ENCODE data around the gene BAZ2B. TPM values are rescaled to one million over a fixed set of nuclear protein-coding genes. Genes with fewer than 3 reads are reported as not detected.
A peak's percentile ranks its signal among the peaks of the same experiment; 100 is the strongest.

The BAZ2B gene
- total and polyA plus RNA-seq, 12 donors = 6.8 to 57.2 (median 44.9) TPM

DNA sequence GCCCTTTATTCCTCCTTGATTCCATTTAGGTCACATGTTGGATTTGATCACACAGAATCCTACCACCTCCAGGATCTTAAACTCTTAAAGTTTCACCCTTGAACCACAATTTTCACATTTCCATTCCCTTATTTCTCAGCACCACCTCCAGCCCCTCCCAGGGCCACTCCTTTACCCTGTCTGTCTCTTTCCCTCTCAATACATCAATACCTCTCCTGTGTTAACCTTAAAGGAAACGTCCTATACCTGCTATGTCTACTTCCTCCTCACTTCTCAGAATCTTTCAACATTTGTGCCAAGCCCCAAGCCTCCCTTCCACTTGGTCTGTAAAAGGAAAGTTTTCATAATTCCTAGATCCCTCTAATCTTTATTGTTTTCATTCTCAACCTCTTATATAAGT, 158.8 kb downstream of the BAZ2B start:
- TF ChIP-seq, protein P1, sequence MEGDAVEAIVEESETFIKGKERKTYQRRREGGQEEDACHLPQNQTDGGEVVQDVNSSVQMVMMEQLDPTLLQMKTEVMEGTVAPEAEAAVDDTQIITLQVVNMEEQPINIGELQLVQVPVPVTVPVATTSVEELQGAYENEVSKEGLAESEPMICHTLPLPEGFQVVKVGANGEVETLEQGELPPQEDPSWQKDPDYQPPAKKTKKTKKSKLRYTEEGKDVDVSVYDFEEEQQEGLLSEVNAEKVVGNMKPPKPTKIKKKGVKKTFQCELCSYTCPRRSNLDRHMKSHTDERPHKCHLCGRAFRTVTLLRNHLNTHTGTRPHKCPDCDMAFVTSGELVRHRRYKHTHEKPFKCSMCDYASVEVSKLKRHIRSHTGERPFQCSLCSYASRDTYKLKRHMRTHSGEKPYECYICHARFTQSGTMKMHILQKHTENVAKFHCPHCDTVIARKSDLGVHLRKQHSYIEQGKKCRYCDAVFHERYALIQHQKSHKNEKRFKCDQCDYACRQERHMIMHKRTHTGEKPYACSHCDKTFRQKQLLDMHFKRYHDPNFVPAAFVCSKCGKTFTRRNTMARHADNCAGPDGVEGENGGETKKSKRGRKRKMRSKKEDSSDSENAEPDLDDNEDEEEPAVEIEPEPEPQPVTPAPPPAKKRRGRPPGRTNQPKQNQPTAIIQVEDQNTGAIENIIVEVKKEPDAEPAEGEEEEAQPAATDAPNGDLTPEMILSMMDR (IDR thresholded peaks at IDR 0.05) = no peak
- Histone ChIP-seq H3K4me3 (no peak overlapping the region), H3K4me1 (peaks cover 0 to 50% (median 36%) of the 10 kb centered on the region in 9 donors), H3K36me3 (peaks cover 0 to 12% (median 0%) of the 10 kb centered on the region in 9 donors), H3K27ac (no peak overlapping the region), H3K27me3 (no peaks in the 10 kb centered on the region), H3K9me3 (no peaks in the 10 kb centered on the region)
- DNase-seq (no peak), ATAC-seq (peak in 1 of 8 donors; percentile 21)
- intact Hi-C loops (cut with DNase I) = loop anchor here in 1 of 10 donors (10.0 kb wide), 1 partner anchor 157 kb away; the partner anchor contains the start of gene BAZ2B
- 60 to 70% methylated on average over 1 of the region's 1 CpG for WGBS, 2 donors

GRCh38 chr2:159456500-159457426, 159.6 kb downstream of the BAZ2B start:
- no peak overlapping the region for H3K4me3 ChIP-seq
- H3K36me3 ChIP-seq = peaks cover 0 to 18% (median 0%) of the 10 kb centered on the region in 9 donors
- H3K27me3 ChIP-seq = no peaks in the 10 kb centered on the region
- H3K27ac ChIP-seq = no peak overlapping the region
- 35 to 37% methylated on average over 5 of the region's 5 CpGs for WGBS, 2 donors
- ATAC-seq = peak in 1 of 8 donors; percentile 35
- H3K9me3 ChIP-seq = no peaks in the 10 kb centered on the region
- TF ChIP-seq, protein P1 (IDR thresholded peaks at IDR 0.05) = no peak
- intact Hi-C loops (cut with DNase I) = loop anchor here in 1 of 10 donors (10.0 kb wide), 1 partner anchor 158 kb away; the partner anchor contains the start of gene BAZ2B
- peaks cover 0 to 50% (median 36%) of the 10 kb centered on the region in 9 donors for H3K4me1 ChIP-seq
- no peak for DNase-seq

DNA sequence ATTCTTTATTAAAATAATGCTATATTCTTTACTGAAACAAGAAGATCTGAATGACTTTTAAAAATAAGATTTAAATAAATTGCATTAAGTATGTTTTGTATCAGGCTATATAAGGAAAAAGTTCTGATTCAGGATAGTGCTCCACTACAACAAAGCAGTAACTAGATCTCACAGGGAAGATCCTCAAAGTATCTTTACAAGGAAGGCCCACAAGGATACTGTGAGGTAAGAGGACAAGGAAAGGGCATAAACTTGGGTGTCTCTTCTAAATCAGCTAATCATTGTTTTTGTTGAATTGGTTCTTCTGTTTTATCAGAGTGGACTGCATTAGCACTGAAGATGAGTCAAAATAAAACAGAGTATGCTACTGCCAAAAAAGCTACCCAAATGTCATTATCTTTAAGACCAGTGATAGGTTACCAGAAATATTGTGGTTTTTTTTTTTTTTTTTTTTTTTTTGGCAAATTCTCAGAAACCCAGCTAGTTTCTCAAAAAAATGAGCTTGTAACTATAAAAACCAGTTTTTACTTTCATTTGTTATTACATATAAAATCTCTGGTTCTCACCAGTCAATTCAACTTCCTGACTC, 160.9 kb downstream of the BAZ2B start:
- intact Hi-C loops (cut with DNase I) = loop anchor here in 1 of 10 donors (10.0 kb wide), 1 partner anchor 159 kb away; the partner anchor contains the start of gene BAZ2B
- Histone ChIP-seq H3K27ac (no peak overlapping the region), H3K4me3 (no peak overlapping the region), H3K36me3 (peaks cover 0 to 18% (median 0%) of the 10 kb centered on the region in 9 donors), H3K4me1 (peaks cover 0 to 51% (median 36%) of the 10 kb centered on the region in 9 donors), H3K27me3 (no peaks in the 10 kb centered on the region), H3K9me3 (no peaks in the 10 kb centered on the region)
- no peak for ATAC-seq
- no peak for DNase-seq
- TF ChIP-seq, protein P1 (IDR thresholded peaks at IDR 0.05) = no peak

GRCh38 chr2:159454185-159454584, 162.2 kb downstream of the BAZ2B start:
- ATAC-seq (peak in 2 of 8 donors; percentile 26 to 33), DNase-seq (no peak)
- TF ChIP-seq, protein P1 (IDR thresholded peaks at IDR 0.05) = no peak
- peaks cover 0 to 54% (median 36%) of the 10 kb centered on the region in 9 donors for H3K4me1 ChIP-seq
- H3K27ac ChIP-seq = no peak overlapping the region
- peaks cover 0 to 18% (median 0%) of the 10 kb centered on the region in 9 donors for H3K36me3 ChIP-seq
- H3K4me3 ChIP-seq = no peak overlapping the region
- intact Hi-C loops (cut with DNase I) = loop anchor here in 1 of 10 donors (10.0 kb wide), 1 partner anchor 161 kb away; the partner anchor contains the start of gene BAZ2B
- no peaks in the 10 kb centered on the region for H3K9me3 ChIP-seq
- no peaks in the 10 kb centered on the region for H3K27me3 ChIP-seq

Measured in heart right ventricle (tissue), 16 donors.